ENCODE measurements around the gene RAB31.
A peak's percentile ranks its signal among the peaks of the same experiment; 100 is the strongest.

The RAB31 gene

GRCh38 chr18:9790261-9790660, 82.2 kb downstream of the RAB31 start:
- DNase-seq (ENCODE audit: low spot score): no peak

- no peak for DNase-seq (ENCODE audit: low spot score)
Observed at GRCh38 chr18:9791991-9792390, 83.9 kb downstream of the RAB31 start.

GRCh38 chr18:9792565-9793245, 84.6 kb downstream of the RAB31 start:
- no peak for DNase-seq (ENCODE audit: low spot score)

GRCh38 chr18:9796011-9796410, 87.9 kb downstream of the RAB31 start:
- DNase-seq (ENCODE audit: low spot score): no peak

GRCh38 chr18:9796935-9797549, 88.9 kb downstream of the RAB31 start:
- DNase-seq (ENCODE audit: low spot score): peak; percentile 32

GRCh38 chr18:9802175-9803062, 94.3 kb downstream of the RAB31 start:
- no peak for DNase-seq (ENCODE audit: low spot score)

GRCh38 chr18:9803063-9803697, 95.1 kb downstream of the RAB31 start:
- DNase-seq (ENCODE audit: low spot score): no peak

GRCh38 chr18:9803698-9804516, 95.8 kb downstream of the RAB31 start:
- DNase-seq (ENCODE audit: low spot score): no peak

GRCh38 chr18:9804517-9805104, 96.5 kb downstream of the RAB31 start:
- DNase-seq (ENCODE audit: low spot score): no peak

GRCh38 chr18:9806905-9807304, 98.8 kb downstream of the RAB31 start:
- no peak for DNase-seq (ENCODE audit: low spot score)

- peak; percentile 54 for DNase-seq (ENCODE audit: low spot score)
Observed at GRCh38 chr18:9808295-9809241, 100.5 kb downstream of the RAB31 start.

- no peak for DNase-seq (ENCODE audit: low spot score)
Observed at GRCh38 chr18:9809697-9810096, 101.6 kb downstream of the RAB31 start.

- no peak for DNase-seq (ENCODE audit: low spot score)
Observed at GRCh38 chr18:9810299-9810698, 102.2 kb downstream of the RAB31 start.

- no peak for DNase-seq (ENCODE audit: low spot score)
Observed at GRCh38 chr18:9810994-9811705, 103.0 kb downstream of the RAB31 start.

- DNase-seq (ENCODE audit: low spot score): no peak
Observed at GRCh38 chr18:9811978-9812377, 103.9 kb downstream of the RAB31 start.

GRCh38 chr18:9814431-9814830, 106.3 kb downstream of the RAB31 start:
- peak; percentile 64 for DNase-seq (ENCODE audit: low spot score)

- no peak for DNase-seq (ENCODE audit: low spot score)
Observed at GRCh38 chr18:9817286-9817685, 109.2 kb downstream of the RAB31 start.

GRCh38 chr18:9817725-9818422, 109.8 kb downstream of the RAB31 start:
- DNase-seq (ENCODE audit: low spot score): no peak

- no peak for DNase-seq (ENCODE audit: low spot score)
Observed at GRCh38 chr18:9818423-9818734, 110.3 kb downstream of the RAB31 start.

Data from GM03348 (cell line).